Retina (tissue), 1 donor: Measurements from ENCODE around the gene PRG2.
"Not testable (repeated sequence)": the region's sequence is repeated elsewhere in the genome, so short reads cannot be mapped to it uniquely, and the experiment has no call there.

Experiments used
- DNase-seq: peaks from one replicate; pipeline ENCODE4 v3.0.0-alpha.2; 2016

Gene PRG2

GRCh38 chr11:57418131-57418530 is 27.7 kb upstream of the PRG2 start:
- DNase-seq = no peak

GRCh38 chr11:57417056-57417455 is 26.6 kb upstream of the PRG2 start:
- DNase-seq = no peak

GRCh38 chr11:57416436-57416835 is 26.0 kb upstream of the PRG2 start:
- DNase-seq = no peak

- DNase-seq = no peak
Observed at GRCh38 chr11:57414612-57415212, 24.3 kb upstream of the PRG2 start.

GRCh38 chr11:57413681-57414080 is 23.2 kb upstream of the PRG2 start:
- DNase-seq = no peak

GRCh38 chr11:57410287-57410686 is 19.8 kb upstream of the PRG2 start:
- DNase-seq = no peak

GRCh38 chr11:57409321-57410100 is 19.1 kb upstream of the PRG2 start:
- no peak for DNase-seq

GRCh38 chr11:57408771-57409170 is 18.3 kb upstream of the PRG2 start:
- no peak for DNase-seq

GRCh38 chr11:57407941-57408475 is 17.6 kb upstream of the PRG2 start:
- DNase-seq = no peak

GRCh38 chr11:57407010-57407920 is 16.8 kb upstream of the PRG2 start:
- DNase-seq = no peak

GRCh38 chr11:57406337-57406904 is 16.0 kb upstream of the PRG2 start:
- no peak for DNase-seq

- no peak for DNase-seq
Observed at GRCh38 chr11:57405271-57405860, 14.9 kb upstream of the PRG2 start.

- no peak for DNase-seq
Observed at GRCh38 chr11:57403802-57404147, 13.3 kb upstream of the PRG2 start.

GRCh38 chr11:57403003-57403801 is 12.8 kb upstream of the PRG2 start:
- not testable (repeated sequence) for DNase-seq

GRCh38 chr11:57402188-57403002 is 11.9 kb upstream of the PRG2 start:
- DNase-seq = no peak

GRCh38 chr11:57399972-57400578 is 9.6 kb upstream of the PRG2 start:
- DNase-seq = no peak

- DNase-seq = no peak
Observed at GRCh38 chr11:57399221-57399620, 8.8 kb upstream of the PRG2 start.

- no peak for DNase-seq
Observed at GRCh38 chr11:57397394-57397990, 7.0 kb upstream of the PRG2 start.

GRCh38 chr11:57396744-57397143 is 6.3 kb upstream of the PRG2 start:
- DNase-seq = no peak
